Measurements from ENCODE around the gene PDE6C. TPM values are rescaled to one million over a fixed set of nuclear protein-coding genes. Genes with fewer than 3 reads are reported as not detected.

Gene PDE6C
- total RNA-seq, 1 experiment from 2014 or later, result not detected

DNA sequence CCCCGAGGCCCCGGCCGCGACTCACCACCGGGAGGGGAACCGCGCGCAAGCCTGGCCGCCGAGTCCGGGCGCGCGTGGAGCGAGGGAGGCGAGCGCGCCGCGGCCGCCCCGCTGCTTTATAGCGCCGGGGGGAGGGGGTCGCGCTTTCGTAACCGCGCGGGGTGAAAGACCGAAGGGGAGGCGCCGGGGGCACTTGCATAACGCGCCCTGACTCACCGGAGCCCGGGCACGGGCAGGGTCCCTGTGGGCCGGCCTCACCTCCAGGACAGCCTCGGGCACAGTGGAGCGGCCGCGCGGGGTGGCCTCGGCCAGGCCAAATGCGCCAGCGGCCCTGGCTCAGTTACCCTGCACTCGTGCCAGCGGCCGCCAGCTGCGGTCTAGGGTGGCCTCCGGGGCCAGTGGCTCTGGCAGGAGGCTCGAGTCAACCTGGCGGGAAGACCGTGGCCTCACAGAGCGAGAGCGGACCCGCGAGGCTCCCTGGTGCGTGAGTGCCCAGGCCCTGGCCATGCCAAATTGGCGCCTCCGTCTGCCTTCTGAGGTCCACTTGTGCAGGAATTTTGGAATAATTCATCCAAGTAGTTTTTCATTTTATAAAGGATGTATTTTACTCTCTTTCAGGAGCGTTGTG lies 11.1 kb upstream of the PDE6C start, which contains the start of gene RBP4:
TSS of gene RBP4 (minus strand) at position 90 of the 628 bp plus-strand sequence. CDS start 207 bp downstream, outside the sequence.
- peak within 1 kb of the TSS; percentile 52 for H3K4me3 ChIP-seq (ENCODE audit: insufficient read depth, low read depth, low read length)
- H3K36me3 ChIP-seq (replicated peaks; ENCODE audit: control insufficient read depth, insufficient read depth, low read length), result no peaks in the 10 kb centered on the region
- H3K27me3 ChIP-seq (ENCODE audit: control insufficient read depth, insufficient read depth, low read length), result peaks cover 49% of the 10 kb centered on the region
- peak; percentile 74 for DNase-seq

GRCh38 chr10:93601774-93602162 lies 10.6 kb upstream of the PDE6C start:
- no peak for DNase-seq
- Histone ChIP-seq H3K4me3 (ENCODE audit: insufficient read depth, low read depth, low read length) (no peak overlapping the region), H3K36me3 (replicated peaks; ENCODE audit: control insufficient read depth, insufficient read depth, low read length) (no peaks in the 10 kb centered on the region), H3K27me3 (ENCODE audit: control insufficient read depth, insufficient read depth, low read length) (peaks cover 49% of the 10 kb centered on the region)

GRCh38 chr10:93603023-93603422 lies 9.3 kb upstream of the PDE6C start:
- no peak overlapping the region for H3K4me3 ChIP-seq (ENCODE audit: insufficient read depth, low read depth, low read length)
- H3K36me3 ChIP-seq (replicated peaks; ENCODE audit: control insufficient read depth, insufficient read depth, low read length), result no peaks in the 10 kb centered on the region
- no peak for DNase-seq
- H3K27me3 ChIP-seq (ENCODE audit: control insufficient read depth, insufficient read depth, low read length), result peaks cover 49% of the 10 kb centered on the region

DNA sequence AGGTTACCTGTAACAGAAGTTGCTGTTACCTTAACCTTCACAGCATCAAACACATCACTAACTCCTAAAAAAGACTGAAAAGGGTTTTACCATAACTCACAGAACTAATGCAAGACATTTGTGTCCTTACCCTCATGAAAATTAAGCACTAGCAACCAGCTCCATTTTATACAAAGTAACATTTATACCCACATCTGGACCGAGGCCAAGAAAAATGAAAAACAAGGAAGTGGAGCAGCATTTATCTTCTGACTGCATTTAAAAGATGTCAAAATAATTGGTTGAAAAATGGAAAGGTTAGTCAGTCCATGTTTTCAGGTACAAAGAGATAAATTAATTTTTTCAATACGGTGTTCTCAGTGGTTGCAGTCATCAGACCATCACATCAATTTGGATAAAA lies 8.2 kb upstream of the PDE6C start:
- no peak overlapping the region for H3K4me3 ChIP-seq (ENCODE audit: insufficient read depth, low read depth, low read length)
- DNase-seq, result no peak
- H3K36me3 ChIP-seq (replicated peaks; ENCODE audit: control insufficient read depth, insufficient read depth, low read length), result no peaks in the 10 kb centered on the region
- H3K27me3 ChIP-seq (ENCODE audit: control insufficient read depth, insufficient read depth, low read length), result peaks cover 48% of the 10 kb centered on the region

DNA sequence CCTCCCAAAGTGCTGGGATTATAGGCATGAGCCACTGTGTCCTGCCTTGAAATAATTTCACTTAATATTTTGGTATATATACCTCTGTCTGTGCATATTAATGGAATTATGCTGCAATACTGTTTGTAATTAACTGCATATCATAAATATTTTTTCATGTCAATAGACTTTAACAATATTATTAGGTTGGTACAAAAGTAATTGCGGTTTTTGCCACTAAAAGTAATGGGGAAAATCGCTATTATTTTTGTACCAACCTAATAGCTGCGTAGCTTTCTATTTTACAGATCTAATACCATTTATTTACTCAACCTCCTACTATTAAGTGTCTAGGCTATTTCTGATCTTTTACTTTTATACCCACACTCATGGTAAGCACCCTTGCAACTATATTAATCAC lies 3.9 kb upstream of the PDE6C start:
- no peak for DNase-seq
- H3K36me3 ChIP-seq (replicated peaks; ENCODE audit: control insufficient read depth, insufficient read depth, low read length), result no peaks in the 10 kb centered on the region
- peaks cover 6% of the 10 kb centered on the region for H3K27me3 ChIP-seq (ENCODE audit: control insufficient read depth, insufficient read depth, low read length)
- no peak overlapping the region for H3K4me3 ChIP-seq (ENCODE audit: insufficient read depth, low read depth, low read length)

DNA sequence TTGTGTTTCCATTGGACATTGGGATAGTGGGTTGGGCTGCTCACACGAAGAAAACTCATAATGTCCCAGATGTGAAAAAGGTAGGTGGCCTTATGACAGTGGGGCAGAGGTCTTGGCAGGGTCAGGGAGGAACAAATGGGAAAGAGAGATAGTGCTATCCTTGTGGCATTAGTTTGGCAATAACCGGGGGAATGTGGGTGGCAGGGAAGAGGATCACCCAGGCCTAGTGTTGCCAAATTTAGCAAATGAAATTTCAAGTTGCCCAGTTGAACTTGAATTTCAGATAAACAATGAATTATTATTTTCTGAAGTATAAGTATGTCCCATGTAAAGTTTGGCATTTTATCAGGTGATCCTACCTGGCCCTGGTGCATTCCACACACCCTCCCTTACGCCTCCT lies 789 bp downstream of the PDE6C start:
- H3K27me3 ChIP-seq (ENCODE audit: control insufficient read depth, insufficient read depth, low read length), result no peaks in the 10 kb centered on the region
- no peaks in the 10 kb centered on the region for H3K36me3 ChIP-seq (replicated peaks; ENCODE audit: control insufficient read depth, insufficient read depth, low read length)
- H3K4me3 ChIP-seq (ENCODE audit: insufficient read depth, low read depth, low read length), result no peak overlapping the region
- no peak for DNase-seq

- Histone ChIP-seq H3K27me3 (ENCODE audit: control insufficient read depth, insufficient read depth, low read length) (no peaks in the 10 kb centered on the region; the same call in 1 of the 2 replicates), H3K36me3 (replicated peaks; ENCODE audit: control insufficient read depth, insufficient read depth, low read length) (no peaks in the 10 kb centered on the region), H3K4me3 (ENCODE audit: insufficient read depth, low read depth, low read length) (no peak overlapping the region)
- no peak for DNase-seq
Observed at GRCh38 chr10:93614101-93614825, 1.9 kb downstream of the PDE6C start.

- H3K36me3 ChIP-seq (replicated peaks; ENCODE audit: control insufficient read depth, insufficient read depth, low read length), result no peaks in the 10 kb centered on the region
- H3K4me3 ChIP-seq (ENCODE audit: insufficient read depth, low read depth, low read length), result no peak overlapping the region
- no peaks in the 10 kb centered on the region; the same call in 1 of the 2 replicates for H3K27me3 ChIP-seq (ENCODE audit: control insufficient read depth, insufficient read depth, low read length)
- no peak for DNase-seq
Observed at GRCh38 chr10:93615576-93616235, 3.4 kb downstream of the PDE6C start.

GRCh38 chr10:93620925-93621324 lies 8.6 kb downstream of the PDE6C start:
- H3K36me3 ChIP-seq (replicated peaks; ENCODE audit: control insufficient read depth, insufficient read depth, low read length), result no peaks in the 10 kb centered on the region
- H3K4me3 ChIP-seq (ENCODE audit: insufficient read depth, low read depth, low read length), result no peak overlapping the region
- no peaks in the 10 kb centered on the region; the same call in 1 of the 2 replicates for H3K27me3 ChIP-seq (ENCODE audit: control insufficient read depth, insufficient read depth, low read length)
- DNase-seq, result no peak

- Histone ChIP-seq H3K4me3 (ENCODE audit: insufficient read depth, low read depth, low read length) (no peak overlapping the region), H3K36me3 (replicated peaks; ENCODE audit: control insufficient read depth, insufficient read depth, low read length) (no peaks in the 10 kb centered on the region), H3K27me3 (ENCODE audit: control insufficient read depth, insufficient read depth, low read length) (no peaks in the 10 kb centered on the region; the same call in 1 of the 2 replicates)
- DNase-seq, result no peak
Observed at GRCh38 chr10:93622942-93623341, 10.6 kb downstream of the PDE6C start.

DNA sequence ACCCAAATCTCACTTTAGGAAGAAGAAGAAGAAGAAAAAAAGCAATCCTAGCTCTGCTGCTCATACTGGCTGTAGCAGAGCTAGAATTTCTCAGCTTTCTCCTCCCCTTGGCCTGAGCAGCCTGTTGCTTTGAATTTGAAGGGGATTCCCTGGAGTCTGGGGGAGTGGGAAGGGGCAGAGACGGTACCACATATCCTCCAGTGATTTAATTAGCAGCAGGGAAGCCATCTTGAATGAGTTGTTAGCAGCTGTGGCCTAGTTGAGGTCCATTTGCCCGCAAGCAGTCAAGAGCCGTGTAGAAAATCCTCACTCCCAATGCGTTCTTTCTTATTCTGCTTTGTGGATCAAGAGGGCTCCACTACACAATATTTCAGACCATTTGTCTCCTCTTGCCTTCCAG lies 16.5 kb downstream of the PDE6C start:
- H3K27me3 ChIP-seq (ENCODE audit: control insufficient read depth, insufficient read depth, low read length), result no peaks in the 10 kb centered on the region
- no peak overlapping the region for H3K4me3 ChIP-seq (ENCODE audit: insufficient read depth, low read depth, low read length)
- no peaks in the 10 kb centered on the region for H3K36me3 ChIP-seq (replicated peaks; ENCODE audit: control insufficient read depth, insufficient read depth, low read length)
- DNase-seq, result no peak

GRCh38 chr10:93629647-93630305 lies 17.4 kb downstream of the PDE6C start:
- DNase-seq, result no peak
- Histone ChIP-seq H3K27me3 (ENCODE audit: control insufficient read depth, insufficient read depth, low read length) (no peaks in the 10 kb centered on the region), H3K4me3 (ENCODE audit: insufficient read depth, low read depth, low read length) (no peak overlapping the region), H3K36me3 (replicated peaks; ENCODE audit: control insufficient read depth, insufficient read depth, low read length) (no peaks in the 10 kb centered on the region)

- no peak for DNase-seq
- Histone ChIP-seq H3K36me3 (replicated peaks; ENCODE audit: control insufficient read depth, insufficient read depth, low read length) (no peaks in the 10 kb centered on the region), H3K27me3 (ENCODE audit: control insufficient read depth, insufficient read depth, low read length) (no peaks in the 10 kb centered on the region), H3K4me3 (ENCODE audit: insufficient read depth, low read depth, low read length) (no peak overlapping the region)
Observed at GRCh38 chr10:93630625-93631557, 18.6 kb downstream of the PDE6C start.

GRCh38 chr10:93639791-93640190 lies 27.5 kb downstream of the PDE6C start:
- DNase-seq, result no peak
- no peaks in the 10 kb centered on the region for H3K27me3 ChIP-seq (ENCODE audit: control insufficient read depth, insufficient read depth, low read length)
- no peak overlapping the region for H3K4me3 ChIP-seq (ENCODE audit: insufficient read depth, low read depth, low read length)
- H3K36me3 ChIP-seq (replicated peaks; ENCODE audit: control insufficient read depth, insufficient read depth, low read length), result no peaks in the 10 kb centered on the region

All from H7 (cell line).